SU-DHL-6 (cell line): ENCODE measurements around the gene ZGPAT.

ENCODE experiments used
- H2AFZ ChIP-seq: fragments of 200-600 bp; sonication (generic); 2 replicates; pipeline ENCODE4 v1.6.1; 2014; ENCODE audit warnings: low read depth, mild to moderate bottlenecking, moderate library complexity, mixed read lengths, antibody characterized with exemption, low read length; ENCODE audit not compliant: severe bottlenecking
- H3F3A ChIP-seq: fragments of 200-600 bp; shearing (Covaris generic); 2 replicates; pipeline ENCODE4 v1.6.0; 2016; ENCODE audit warnings: antibody characterized with exemption, mild to moderate bottlenecking; ENCODE audit not compliant: insufficient read depth
- H3K27ac ChIP-seq: fragments of 200-600 bp; sonication (generic); 2 replicates; pipeline ENCODE4 v1.5.1; 2016; ENCODE audit warnings: low read depth, mild to moderate bottlenecking, low read length, moderate library complexity, mixed read lengths
- H3K27me3 ChIP-seq: fragments of 200-600 bp; sonication (generic), shearing (Covaris generic); 2 replicates; pipeline ENCODE4 v1.6.0; 2014; ENCODE audit warnings: mild to moderate bottlenecking, low read length
- H3K36me3 ChIP-seq: fragments of 200-600 bp; sonication (generic); 2 replicates; pipeline ENCODE4 v1.6.1; 2014; ENCODE audit warnings: mild to moderate bottlenecking, low read length, mixed read lengths
- H3K4me2 ChIP-seq: fragments of 300-600, 200-600 bp; shearing (Covaris generic), sonication (generic); 2 replicates; pipeline ENCODE4 v1.6.0; 2014; ENCODE audit warnings: low read length, low read depth, mild to moderate bottlenecking; ENCODE audit not compliant: poor library complexity, severe bottlenecking
- H3K4me3 ChIP-seq: fragments of 200-600 bp; sonication (generic); 2 replicates; pipeline ENCODE4 v1.5.1; 2014; ENCODE audit warnings: antibody characterized with exemption, low read length, mild to moderate bottlenecking, mixed read lengths; ENCODE audit not compliant: insufficient read depth, poor library complexity, severe bottlenecking
- H3K79me2 ChIP-seq: fragments of 200-600 bp; sonication (generic); 2 replicates; pipeline ENCODE4 v1.6.1; 2014; ENCODE audit warnings: mild to moderate bottlenecking, low read length, moderate library complexity; ENCODE audit not compliant: insufficient read depth
- H3K9ac ChIP-seq: fragments of 200-600 bp; sonication (generic); 2 replicates; pipeline ENCODE4 v1.7.0; 2014; ENCODE audit warnings: mild to moderate bottlenecking, low read length
- H3K9me2 ChIP-seq: fragments of 200-600 bp; sonication (generic); replicated peaks from 2 replicates; pipeline ENCODE4 v1.6.1; 2014; ENCODE audit warnings: low read length; ENCODE audit not compliant: insufficient read depth
- H3K9me3 ChIP-seq: fragments of 200-600 bp; sonication (generic); 2 replicates; pipeline ENCODE4 v1.6.1; 2014; ENCODE audit warnings: low read length, mixed read lengths; ENCODE audit not compliant: insufficient read depth
- H4K20me1 ChIP-seq: fragments of 200-600 bp; sonication (generic); 2 replicates; pipeline ENCODE4 v1.6.1; 2014; ENCODE audit warnings: low read depth, mild to moderate bottlenecking, antibody characterized with exemption, low read length, moderate library complexity, mixed read lengths
- EZH2phosphoT487 ChIP-seq: fragments of 200-600 bp; sonication (generic), shearing (Covaris generic); conservative IDR thresholded peaks from 2 replicates; pipeline ENCODE4 v1.6.1; 2018; ENCODE audit warnings: mild to moderate bottlenecking, antibody characterized with exemption, low read length, moderate library complexity, mixed read lengths
- TF ChIP-seq, protein P1 (sequence below): fragments of 200-600 bp; sonication (generic); IDR thresholded peaks from one replicate; pipeline ENCODE4 v1.5.1; 2017; ENCODE audit warnings: antibody characterized with exemption, mild to moderate bottlenecking, low read length, moderate library complexity; ENCODE audit not compliant: insufficient read depth, poor library complexity, severe bottlenecking

The ZGPAT gene

DNA sequence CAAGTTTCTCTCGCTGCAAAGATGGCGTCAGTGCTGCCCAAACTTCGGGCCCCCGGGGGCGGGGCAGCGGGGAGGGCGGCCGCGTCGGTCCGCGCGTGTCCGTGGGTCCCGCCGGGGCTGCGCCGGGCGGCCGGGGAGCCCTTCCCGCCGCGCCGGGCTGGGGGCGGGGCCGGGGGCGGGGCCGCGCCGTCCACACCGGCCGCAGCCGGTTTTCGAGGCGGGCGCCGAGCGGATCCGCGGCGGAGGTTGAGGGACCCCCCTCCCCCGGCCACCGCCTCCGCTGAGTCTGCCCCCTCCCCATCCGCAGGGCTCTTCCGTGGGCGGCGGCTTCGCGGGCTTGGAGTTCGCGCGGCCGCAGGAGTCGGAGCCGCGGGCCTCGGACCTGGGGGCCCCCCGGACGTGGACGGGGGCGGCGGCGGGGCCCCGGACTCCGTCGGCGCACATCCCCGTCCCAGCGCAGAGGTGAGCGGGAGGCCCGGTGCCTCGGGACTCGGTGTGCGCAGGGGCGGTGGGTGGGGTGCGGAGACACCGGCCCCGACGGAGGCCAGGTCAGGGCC lies 32.3 kb downstream of the ZGPAT start:
- Histone ChIP-seq H4K20me1 (no peaks in the 10 kb centered on the region), H3K27me3 (no peaks in the 10 kb centered on the region), H3K36me3 (no peaks in the 10 kb centered on the region), H3K79me2 (no peaks in the 10 kb centered on the region), H3K4me2 (peak overlapping the region; percentile 60), H3K4me3 (peak overlapping the region; percentile 50), H3K27ac (peak overlapping the region; percentile 65), H3F3A (peaks cover 32% of the 10 kb centered on the region), H2AFZ (no peak overlapping the region), H3K9me3 (no peaks in the 10 kb centered on the region), H3K9me2 (no peaks in the 10 kb centered on the region), H3K9ac (peak overlapping the region; percentile 59)
- no peak for TF ChIP-seq EZH2phosphoT487
- TF ChIP-seq, protein P1, sequence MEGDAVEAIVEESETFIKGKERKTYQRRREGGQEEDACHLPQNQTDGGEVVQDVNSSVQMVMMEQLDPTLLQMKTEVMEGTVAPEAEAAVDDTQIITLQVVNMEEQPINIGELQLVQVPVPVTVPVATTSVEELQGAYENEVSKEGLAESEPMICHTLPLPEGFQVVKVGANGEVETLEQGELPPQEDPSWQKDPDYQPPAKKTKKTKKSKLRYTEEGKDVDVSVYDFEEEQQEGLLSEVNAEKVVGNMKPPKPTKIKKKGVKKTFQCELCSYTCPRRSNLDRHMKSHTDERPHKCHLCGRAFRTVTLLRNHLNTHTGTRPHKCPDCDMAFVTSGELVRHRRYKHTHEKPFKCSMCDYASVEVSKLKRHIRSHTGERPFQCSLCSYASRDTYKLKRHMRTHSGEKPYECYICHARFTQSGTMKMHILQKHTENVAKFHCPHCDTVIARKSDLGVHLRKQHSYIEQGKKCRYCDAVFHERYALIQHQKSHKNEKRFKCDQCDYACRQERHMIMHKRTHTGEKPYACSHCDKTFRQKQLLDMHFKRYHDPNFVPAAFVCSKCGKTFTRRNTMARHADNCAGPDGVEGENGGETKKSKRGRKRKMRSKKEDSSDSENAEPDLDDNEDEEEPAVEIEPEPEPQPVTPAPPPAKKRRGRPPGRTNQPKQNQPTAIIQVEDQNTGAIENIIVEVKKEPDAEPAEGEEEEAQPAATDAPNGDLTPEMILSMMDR, result no peak

DNA sequence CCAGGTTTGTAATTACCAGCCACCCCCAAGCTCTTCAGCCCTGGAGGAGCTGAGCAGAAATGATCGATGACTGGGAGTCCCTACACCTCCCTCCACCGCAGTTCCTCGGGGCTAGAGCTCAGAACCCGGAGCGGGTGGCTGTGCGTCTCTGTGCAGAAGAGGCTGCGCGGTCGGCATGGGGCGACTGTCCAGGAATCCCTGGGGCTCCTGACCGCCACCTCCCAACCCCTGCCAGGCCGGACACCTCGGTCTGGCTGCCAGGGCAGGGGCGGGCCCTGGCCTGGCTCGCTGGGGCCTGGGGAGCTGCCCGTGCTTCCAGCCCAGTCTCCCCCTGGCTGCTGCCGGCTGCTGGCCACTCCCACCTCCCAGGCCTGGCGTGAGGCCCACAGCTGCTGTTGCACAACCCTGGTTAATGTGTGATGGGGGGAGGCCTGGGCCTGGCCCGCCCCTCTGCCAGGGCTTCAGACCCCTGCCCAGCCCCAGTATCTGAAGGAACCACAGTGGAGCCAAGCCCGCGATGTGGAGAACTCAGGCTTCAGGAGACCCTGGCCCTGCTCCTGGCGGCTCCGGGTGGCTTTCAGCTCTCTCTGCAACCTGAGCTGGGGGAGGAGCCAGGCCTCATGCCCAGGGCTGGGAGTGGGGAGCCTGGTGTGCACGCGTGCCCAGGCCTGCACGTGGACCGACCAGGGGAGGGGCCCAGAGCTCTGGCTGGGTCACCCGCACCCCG lies 33.0 kb downstream of the ZGPAT start:
- Histone ChIP-seq H3K9me3 (no peaks in the 10 kb centered on the region), H3K4me3 (peak overlapping the region; percentile 50), H3K36me3 (no peaks in the 10 kb centered on the region), H4K20me1 (no peaks in the 10 kb centered on the region), H3K27ac (peak overlapping the region; percentile 65), H3K4me2 (peak overlapping the region; percentile 60), H3K9me2 (no peaks in the 10 kb centered on the region), H3K9ac (peak overlapping the region; percentile 59), H3K27me3 (no peaks in the 10 kb centered on the region), H3K79me2 (no peaks in the 10 kb centered on the region), H2AFZ (no peak overlapping the region), H3F3A (peaks cover 31% of the 10 kb centered on the region)
- TF ChIP-seq, protein P1, result no peak
- no peak for TF ChIP-seq EZH2phosphoT487

GRCh38 chr20:63741354-63741675 lies 33.5 kb downstream of the ZGPAT start:
- Histone ChIP-seq H3K36me3 (no peaks in the 10 kb centered on the region), H3K9ac (no peak overlapping the region), H3K9me3 (no peaks in the 10 kb centered on the region), H3K79me2 (no peaks in the 10 kb centered on the region), H3K27me3 (no peaks in the 10 kb centered on the region), H4K20me1 (no peaks in the 10 kb centered on the region), H3K4me3 (no peak overlapping the region), H2AFZ (no peak overlapping the region), H3K27ac (no peak overlapping the region), H3F3A (peaks cover 26% of the 10 kb centered on the region), H3K9me2 (no peaks in the 10 kb centered on the region), H3K4me2 (no peak overlapping the region)
- TF ChIP-seq, protein P1, result no peak
- TF ChIP-seq EZH2phosphoT487, result no peak
